ENCODE data around the gene APPBP2.

GRCh38 chr17:60535382-60536279, 9.6 kb upstream of the APPBP2 start:
- TF ChIP-seq CTCF (IDR thresholded peaks at IDR 0.05) (no peak), EP300 (IDR thresholded peaks at IDR 0.05) (no peak)

Measured in tibial nerve (tissue), 4 donors.